HS-5 (cell line): ENCODE results near the gene CAMK2N1.

Source experiments
- DNase-seq: peaks from one replicate; pipeline ENCODE4 v3.0.0-alpha.2; 2012; ENCODE audit warnings: low read depth

Gene CAMK2N1

GRCh38 chr1:20443703-20444586, 42.1 kb downstream of the CAMK2N1 start:
- no peak for DNase-seq

GRCh38 chr1:20442920-20443625, 42.9 kb downstream of the CAMK2N1 start:
- DNase-seq, result peak; percentile 68

GRCh38 chr1:20440785-20441200, 45.2 kb downstream of the CAMK2N1 start:
- DNase-seq, result no peak

GRCh38 chr1:20439282-20439681, 46.7 kb downstream of the CAMK2N1 start:
- no peak for DNase-seq

- DNase-seq, result no peak
Observed at GRCh38 chr1:20437640-20438039, 48.4 kb downstream of the CAMK2N1 start.

GRCh38 chr1:20432891-20433290, 53.1 kb downstream of the CAMK2N1 start:
- DNase-seq, result no peak
